ENCODE results near the gene APIP.

GRCh38 chr11:34836958-34837856, 79.0 kb downstream of the APIP start:
- TF ChIP-seq ZBTB8A (tag by site-specific recombination; IDR thresholded peaks at IDR 0.05) (no peak), CTCF (tag by site-specific recombination; IDR thresholded peaks at IDR 0.05) (no peak)
